IMR-90 (cell line): Measurements from ENCODE around the gene SRRM2. TPM values are rescaled to one million over a fixed set of nuclear protein-coding genes. Genes with fewer than 3 reads are reported as not detected.

Experiments used
- ATAC-seq: fragments of 200-7000 bp; cut with Tn5 transposase; 2 replicates; pipeline ENCODE4 v1.9.1; 2020; ENCODE audit warnings: low read depth, mild to moderate bottlenecking, moderate library complexity
- BruUV-seq: library from RNA; stranded (reverse); fragments of 400-500 nt; replicated peaks from 2 replicates; lab custom pipeline; 2021; lab: Mats Ljungman, UMichigan
- CTCF ChIA-PET: fragments of 300-600 bp; formaldehyde crosslinking; extraction: SDS; loops from one replicate; lab custom pipeline; 2021; ENCODE audit warnings: antibody characterized with exemption; lab: Yijun Ruan, JAX
- POLR2A ChIA-PET: fragments of 300-600 bp; sonication (Branson Sonifier 250); formaldehyde crosslinking; loops from one replicate; lab custom pipeline; 2022; ENCODE audit warnings: antibody characterized with exemption; ENCODE audit not compliant: unreplicated experiment; lab: Charles Lee
- DNase-seq: peaks from one replicate; pipeline ENCODE4 v3.0.0; 2013
- H2AFZ ChIP-seq: replicated peaks from 2 replicates; pipeline ENCODE3; 2013; ENCODE audit warnings: low read length, mild to moderate bottlenecking; ENCODE audit not compliant: poor library complexity
- H2AK5ac ChIP-seq: 2 replicates; pipeline ENCODE4 v1.6.1; 2013; ENCODE audit warnings: low read depth, low read length, inconsistent platforms
- H2AK9ac ChIP-seq: replicated peaks from 2 replicates; pipeline ENCODE3; 2013; ENCODE audit warnings: mild to moderate bottlenecking, low read depth, low read length, moderate library complexity; ENCODE audit not compliant: poor library complexity
- H2BK120ac ChIP-seq: 2 replicates; pipeline ENCODE4 v1.6.1; 2013; ENCODE audit warnings: low read depth, low read length, inconsistent platforms
- H2BK15ac ChIP-seq: 3 replicates; pipeline ENCODE4 v1.6.1; 2013; ENCODE audit warnings: low read depth, low read length, inconsistent platforms
- H2BK20ac ChIP-seq: 2 replicates; pipeline ENCODE4 v1.6.1; 2013; ENCODE audit warnings: low read depth, mild to moderate bottlenecking, inconsistent platforms, low read length, moderate library complexity
- H2BK5ac ChIP-seq: 2 replicates; pipeline ENCODE4 v1.6.1; 2013; ENCODE audit warnings: mild to moderate bottlenecking, low read depth, low read length, inconsistent platforms; ENCODE audit not compliant: poor library complexity, severe bottlenecking
- H3K14ac ChIP-seq: replicated peaks from 2 replicates; pipeline ENCODE4 v1.6.1; 2013; ENCODE audit warnings: low read depth, low read length, inconsistent platforms
- H3K18ac ChIP-seq: 2 replicates; pipeline ENCODE4 v1.6.1; 2013; ENCODE audit warnings: low read depth, low read length, control low read depth
- H3K23ac ChIP-seq: 2 replicates; pipeline ENCODE4 v1.6.1; 2013; ENCODE audit warnings: low read depth, low read length, inconsistent platforms
- H3K27ac ChIP-seq: 2 replicates; pipeline ENCODE4 v1.5.1; 2013; ENCODE audit warnings: mild to moderate bottlenecking, control low read depth, low read length; ENCODE audit not compliant: insufficient read depth
- H3K27me3 ChIP-seq: 2 replicates; pipeline ENCODE4 v1.6.1; 2013; ENCODE audit warnings: low read length; ENCODE audit not compliant: control insufficient read depth, insufficient read depth
- H3K36me3 ChIP-seq: 2 replicates; pipeline ENCODE4 v1.6.1; 2013; ENCODE audit warnings: low read length, mixed read lengths; ENCODE audit not compliant: control insufficient read depth, insufficient read depth
- H3K4ac ChIP-seq: 2 replicates; pipeline ENCODE4 v1.6.1; 2013; ENCODE audit warnings: low read depth, low read length, inconsistent platforms
- H3K4me1 ChIP-seq: 2 replicates; pipeline ENCODE4 v1.6.1; 2013; ENCODE audit warnings: low read length, mixed read lengths; ENCODE audit not compliant: control insufficient read depth, insufficient read depth
- H3K4me2 ChIP-seq: 2 replicates; pipeline ENCODE4 v1.6.1; 2013; ENCODE audit warnings: low read depth, mild to moderate bottlenecking, control low read depth, low read length, moderate library complexity
- H3K4me3 ChIP-seq: 2 replicates; pipeline ENCODE4 v1.5.1; 2013; ENCODE audit warnings: low read depth, mild to moderate bottlenecking, control low read depth, low read length, moderate library complexity; ENCODE audit not compliant: insufficient read depth
- H3K56ac ChIP-seq: 2 replicates; pipeline ENCODE4 v1.6.1; 2013; ENCODE audit warnings: low read length, inconsistent platforms; ENCODE audit not compliant: insufficient read depth; ENCODE audit errors: extremely low read depth
- H3K79me1 ChIP-seq, 2 experiments: 2 replicates each; pipeline ENCODE4 v1.6.1; 2013; ENCODE audit warnings: low read length in 2 of 2, inconsistent platforms in 1 of 2, low read depth in 1 of 2
- H3K9ac ChIP-seq: 2 replicates; pipeline ENCODE4 v1.6.1; 2013; ENCODE audit warnings: low read depth, low read length, control low read depth
- H3K9me1 ChIP-seq: 2 replicates; pipeline ENCODE4 v1.6.1; 2013; ENCODE audit warnings: low read length, inconsistent platforms; ENCODE audit not compliant: insufficient read depth
- H3K9me3 ChIP-seq: 2 replicates; pipeline ENCODE4 v1.6.1; 2013; ENCODE audit warnings: low read length; ENCODE audit not compliant: control insufficient read depth, insufficient read depth
- H4K20me1 ChIP-seq: 2 replicates; pipeline ENCODE4 v1.6.1; 2013; ENCODE audit warnings: low read length, inconsistent platforms; ENCODE audit not compliant: insufficient read depth
- H4K5ac ChIP-seq: 2 replicates; pipeline ENCODE4 v1.6.1; 2013; ENCODE audit warnings: mild to moderate bottlenecking, low read depth, low read length, control low read depth
- H4K8ac ChIP-seq, 2 experiments: 2 replicates each; pipeline ENCODE4 v1.6.1; 2013; ENCODE audit warnings: low read depth in 2 of 2, low read length in 2 of 2, control low read depth in 1 of 2, inconsistent platforms in 1 of 2
- H4K91ac ChIP-seq: 2 replicates; pipeline ENCODE4 v1.6.1; 2013; ENCODE audit warnings: low read depth, low read length, inconsistent platforms; ENCODE audit not compliant: insufficient read depth
- BHLHE40 ChIP-seq: fragments of 150-350 bp; IDR thresholded peaks from 2 replicates; pipeline ENCODE4 v1.6.1; 2016; ENCODE audit warnings: mild to moderate bottlenecking, low read depth, low read length
- CEBPB ChIP-seq: IDR thresholded peaks from 2 replicates; pipeline ENCODE4 v1.6.1; 2012; ENCODE audit warnings: low read depth, low read length, improper control_type of control experiment
- CHD1 ChIP-seq: IDR thresholded peaks from 2 replicates; pipeline ENCODE4 v1.6.1; 2012; ENCODE audit warnings: low read depth, low read length, improper control_type of control experiment
- CTCF ChIP-seq: conservative IDR thresholded peaks from 2 replicates; pipeline ENCODE4 v1.5.1; 2012; ENCODE audit warnings: mild to moderate bottlenecking, low read depth, low read length, improper control_type of control experiment
- ELK1 ChIP-seq: fragments of 150-350 bp; IDR thresholded peaks from 2 replicates; pipeline ENCODE4 v1.6.1; 2016; ENCODE audit warnings: low read depth, mild to moderate bottlenecking, low read length, moderate library complexity, borderline replicate concordance
- FOS ChIP-seq: fragments of 150-350 bp; IDR thresholded peaks from 2 replicates; pipeline ENCODE4 v1.6.1; 2016; ENCODE audit warnings: low read depth, low read length
- MAFK ChIP-seq: IDR thresholded peaks from 2 replicates; pipeline ENCODE4 v1.6.1; 2012; ENCODE audit warnings: low read depth, low read length, improper control_type of control experiment
- MAZ ChIP-seq: IDR thresholded peaks from 2 replicates; pipeline ENCODE4 v1.6.1; 2012; ENCODE audit warnings: low read depth, mild to moderate bottlenecking, low read length, improper control_type of control experiment, moderate library complexity, borderline replicate concordance
- MXI1 ChIP-seq: IDR thresholded peaks from 2 replicates; pipeline ENCODE4 v1.6.1; 2012; ENCODE audit warnings: low read depth, mild to moderate bottlenecking, low read length, moderate library complexity, borderline replicate concordance
- NFE2L2 ChIP-seq: fragments of 150-350 bp; IDR thresholded peaks from 2 replicates; pipeline ENCODE4 v1.6.1; 2016; ENCODE audit warnings: low read depth, mild to moderate bottlenecking, low read length
- POLR2A ChIP-seq: IDR thresholded peaks from 2 replicates; pipeline ENCODE4 v1.6.1; 2012; ENCODE audit warnings: mild to moderate bottlenecking, low read depth, low read length
- RAD21 ChIP-seq: IDR thresholded peaks from 2 replicates; pipeline ENCODE4 v1.6.1; 2012; ENCODE audit warnings: low read length, improper control_type of control experiment
- RCOR1 ChIP-seq: IDR thresholded peaks from 2 replicates; pipeline ENCODE4 v1.6.1; 2012; ENCODE audit warnings: mild to moderate bottlenecking, low read length, improper control_type of control experiment; ENCODE audit not compliant: insufficient replicate concordance
- RFX5 ChIP-seq: IDR thresholded peaks from 2 replicates; pipeline ENCODE4 v1.8.0; 2012; ENCODE audit warnings: low read depth, mild to moderate bottlenecking, low read length, moderate library complexity
- SMC3 ChIP-seq: fragments of 150-350 bp; IDR thresholded peaks from 2 replicates; pipeline ENCODE4 v1.6.1; 2016; ENCODE audit warnings: low read depth, mild to moderate bottlenecking, antibody characterized with exemption, low read length, moderate library complexity
- USF2 ChIP-seq: fragments of 150-350 bp; IDR thresholded peaks from 2 replicates; pipeline ENCODE4 v1.6.1; 2017; ENCODE audit warnings: mild to moderate bottlenecking, antibody characterized with exemption, low read length, low read depth
- WGBS, 2 experiments: methylation state at CpG; one replicate each; pipeline versions ENCODE4 v1.1.5 to v1.1.7; 2013; ENCODE audit warnings: missing lambda C conversion rate in 2 of 2; ENCODE audit not compliant: insufficient read length in 1 of 2; ENCODE audit errors: extremely low coverage in 2 of 2; 5-methylcytosine and 5-hydroxymethylcytosine counted together
- dilution Hi-C: fragments of 300-500 bp; cut with HindIII; formaldehyde crosslinking; loops from one replicate; pipeline ENCODE4 v1.14.3; 2018; ENCODE audit warnings: low sequenced_read_pairs; ENCODE audit not compliant: unreplicated experiment
- in situ Hi-C: fragments of 300-500 bp; cut with MboI; formaldehyde crosslinking; loops from 3 replicates; pipeline ENCODE4 v1.14.3; 2019; ENCODE audit warnings: low sequenced_read_pairs, inconsistent platforms, mixed read lengths
- intact Hi-C: fragments of 100-400 bp; cut with micrococcal nuclease; formaldehyde crosslinking; loops from 2 replicates; pipeline ENCODE4 v1.10.0; 2022
- polyA plus RNA-seq, 3 experiments: library from polyadenylated mRNA; depleted of rRNA; stranded (reverse); fragments of >200 nt; gene quantifications; 2 replicates each; pipeline ENCODE4 v1.2.3, GENCODE V29; 2012; ENCODE audit warnings: low replicate concordance in 1 of 3
- total RNA-seq: library from RNA; depleted of rRNA; stranded (reverse); fragments of >200 nt; gene quantifications from 2 replicates; pipeline ENCODE4 v1.2.3, GENCODE V29; 2012

Gene SRRM2
- total and polyA plus RNA-seq, 2 of the 4 experiments (the other 2 are of a cell fraction), result 20.3 to 300 TPM

GRCh38 chr16:2764718-2765117, 12.3 kb downstream of the SRRM2 start:
- no TSS peak for BruUV-seq
- Histone ChIP-seq H2BK5ac (no peak overlapping the region), H2AK9ac (no peak overlapping the region), H2AFZ (no peak overlapping the region), H3K27me3 (no peaks in the 10 kb centered on the region), H3K14ac (no peak overlapping the region), H2BK15ac (no peak overlapping the region), H3K9ac (no peak overlapping the region), H4K20me1 (peaks cover 81% of the 10 kb centered on the region), H3K4me2 (no peak overlapping the region), H4K8ac (no peak overlapping the region), H2BK20ac (no peak overlapping the region), H2AK5ac (no peak overlapping the region), H3K27ac (no peak overlapping the region), H3K4ac (no peak overlapping the region), H3K36me3 (peaks cover 91% of the 10 kb centered on the region), H3K4me3 (no peak overlapping the region), H3K9me1 (no peaks in the 10 kb centered on the region), H4K91ac (no peak overlapping the region), H3K9me3 (no peaks in the 10 kb centered on the region; the same call in 1 of the 2 replicates), H4K5ac (no peak overlapping the region), H3K18ac (no peak overlapping the region), H3K4me1 (no peaks in the 10 kb centered on the region), H2BK120ac (no peak overlapping the region), H3K23ac (no peak overlapping the region), H3K56ac (no peak overlapping the region), H3K79me1 (peaks cover 53 to 90% of the 10 kb centered on the region in 2 experiments)
- no peak for DNase-seq
- no peak for ATAC-seq
- TF ChIP-seq CTCF (no peak), FOS (no peak), NFE2L2 (no peak), RAD21 (no peak), SMC3 (no peak), MAZ (no peak), BHLHE40 (no peak), CEBPB (no peak), MXI1 (no peak), RCOR1 (no peak), MAFK (no peak), USF2 (no peak), ELK1 (no peak), CHD1 (no peak), POLR2A (no peak), RFX5 (no peak)
- dilution Hi-C loops (no loop called here), intact Hi-C loops (no loop called here), in situ Hi-C loops (no loop called here)
- WGBS, 2 experiments, result 100% methylated on average over 2 of the region's 9 CpGs; no CpG with 5 or more reads in 1 of the 2 experiments
- ChIA-PET POLR2A (no interaction called here), CTCF (no interaction called here)
